K562 (cell line): ENCODE measurements around the gene TUBA1B. TPM values are rescaled to one million over a fixed set of nuclear protein-coding genes. Genes with fewer than 3 reads are reported as not detected.

ENCODE experiments used
- ATF3 ChIP-seq, 2 experiments: fragments of 450-650 bp in 1 of 2; sonication (generic) in 1 of 2; formaldehyde crosslinking in 1 of 2; IDR thresholded peaks in 1 of 2; conservative IDR thresholded peaks in 1 of 2; 2 replicates each; pipeline versions ENCODE4 v1.6.1 to v1.8.1; 2016 to 2023; ENCODE audit warnings: mild to moderate bottlenecking in 2 of 2, moderate library complexity in 2 of 2, inconsistent platforms in 1 of 2, missing genetic modification reagents in 1 of 2
- BMI1 ChIP-seq: fragments of 150-350 bp; IDR thresholded peaks from 2 replicates; pipeline ENCODE4 v1.6.1; 2014; ENCODE audit warnings: low read length
- ELF4 ChIP-seq: fragments of 450-650 bp; formaldehyde crosslinking; IDR thresholded peaks from 2 replicates; pipeline ENCODE4 v1.4.0; 2022; ENCODE audit warnings: missing genetic modification characterization
- HDAC3 ChIP-seq: fragments of 450-650 bp; IDR thresholded peaks from 2 replicates; pipeline ENCODE4 v1.6.1; 2018; ENCODE audit warnings: borderline replicate concordance, mild to moderate bottlenecking, moderate library complexity; ENCODE audit not compliant: partially characterized antibody
- HES1 ChIP-seq: fragments of 450-650 bp; IDR thresholded peaks from 2 replicates; pipeline ENCODE4 v1.6.1; 2016; ENCODE audit warnings: low read depth, mild to moderate bottlenecking, moderate library complexity
- HNRNPL ChIP-seq: fragments of 200-400 bp; formaldehyde crosslinking; IDR thresholded peaks from 2 replicates; pipeline ENCODE4 v1.6.1; 2017; ENCODE audit warnings: low read depth, mild to moderate bottlenecking, low read length
- KAT2B ChIP-seq: IDR thresholded peaks from one replicate; pipeline ENCODE4 v1.6.1; 2012; ENCODE audit warnings: low read depth, mild to moderate bottlenecking, control low read depth, inconsistent platforms, low read length, moderate library complexity
- MXD1 ChIP-seq: fragments of 250-450 bp; sonication (Bioruptor Pico); IDR thresholded peaks from 2 replicates; pipeline ENCODE4 v1.8.0; 2021; ENCODE audit warnings: borderline replicate concordance, mild to moderate bottlenecking, moderate library complexity; ENCODE audit not compliant: poor library complexity, severe bottlenecking
- NCOA1 ChIP-seq: fragments of 450-650 bp; IDR thresholded peaks from 2 replicates; pipeline ENCODE4 v1.6.1; 2016; ENCODE audit warnings: low read depth
- NR2C1 ChIP-seq, 2 experiments: fragments of 450-650 bp; IDR thresholded peaks; 2 replicates each; pipeline ENCODE4 v1.6.1; 2017; ENCODE audit warnings: mild to moderate bottlenecking in 2 of 2, antibody characterized with exemption in 1 of 2, inconsistent platforms in 1 of 2, missing compliant biosample characterization in 1 of 2, missing genetic modification characterization in 1 of 2
- PCBP1 ChIP-seq: fragments of 200-400 bp; formaldehyde crosslinking; IDR thresholded peaks from 2 replicates; pipeline ENCODE4 v1.6.1; 2018; ENCODE audit warnings: mild to moderate bottlenecking, low read depth, low read length; ENCODE audit not compliant: poor library complexity, severe bottlenecking
- PTRF ChIP-seq: fragments of 450-650 bp; IDR thresholded peaks from 2 replicates; pipeline ENCODE4 v1.6.1; 2016; ENCODE audit warnings: mild to moderate bottlenecking, missing genetic modification characterization, missing compliant biosample characterization
- RBM25 ChIP-seq: fragments of 200-400 bp; formaldehyde crosslinking; IDR thresholded peaks from 2 replicates; pipeline ENCODE4 v1.6.1; 2018; ENCODE audit warnings: low read length, low read depth, moderate library complexity; ENCODE audit not compliant: severe bottlenecking
- RFX5 ChIP-seq: IDR thresholded peaks from 2 replicates; pipeline ENCODE4 v1.6.1; 2011; ENCODE audit warnings: low read depth, mild to moderate bottlenecking, improper control_type of control experiment, low read length
- SMAD2 ChIP-seq: fragments of 150-350 bp; IDR thresholded peaks from 2 replicates; pipeline ENCODE4 v1.6.1; 2014; ENCODE audit warnings: low read depth, mild to moderate bottlenecking, low read length
- TBP ChIP-seq: optimal IDR thresholded peaks from 2 replicates; pipeline ENCODE3; 2011; ENCODE audit warnings: low read depth, low read length, improper control_type of control experiment
- TFAM ChIP-seq: fragments of 250-450 bp; sonication (Bioruptor Pico); conservative IDR thresholded peaks from 2 replicates; pipeline ENCODE4 v1.5.0; 2021; ENCODE audit warnings: mild to moderate bottlenecking, moderate library complexity
- XRCC5 ChIP-seq: fragments of 200-400 bp; formaldehyde crosslinking; IDR thresholded peaks from 2 replicates; pipeline ENCODE4 v1.6.1; 2017; ENCODE audit warnings: low read depth, mild to moderate bottlenecking, low read length
- ZBTB12 ChIP-seq: fragments of 250-450 bp; sonication (Bioruptor Pico); IDR thresholded peaks from 2 replicates; pipeline ENCODE4 v1.4.0; 2020
- ZNF280B ChIP-seq: fragments of 250-450 bp; sonication (Bioruptor Pico); IDR thresholded peaks from 2 replicates; pipeline ENCODE4 v1.5.1; 2021; ENCODE audit warnings: mild to moderate bottlenecking
- polyA plus RNA-seq, 8 experiments: library from polyadenylated mRNA; depleted of rRNA in 4 of 8; stranded (reverse) in 5 of 8; unstranded in 3 of 8; fragments of >200 nt; fragmentation: Nextera tagmentation in 2 of 8; fragmentation: Illumina TruSeq in 1 of 8; extraction: Ambion mirVana in 2 of 8; extraction: Trizol in 1 of 8; gene quantifications; 2 replicates each; pipeline versions ENCODE4 v1.2.1 to v1.2.3, GENCODE V29; 2011 to 2014; ENCODE audit warnings: inconsistent platforms in 1 of 8, missing spikeins in 1 of 8
- total RNA-seq, 7 experiments: library from RNA; depleted of rRNA in 6 of 7; stranded (reverse); fragments of >200 nt in 6 of 7; fragmentation: Illumina TruSeq in 2 of 7; extraction: Trizol in 2 of 7; gene quantifications; 2 replicates each; pipeline versions ENCODE4 v1.2.1 to v1.2.3, GENCODE V29; 2011 to 2021; ENCODE audit warnings: low replicate concordance in 1 of 7

The TUBA1B gene
- total and polyA plus RNA-seq, 9 of the 15 experiments (the other 6 are each of a cell fraction or from before 2014, with no cell fraction given): 2,189 to 4,624 (median 2,628) TPM

GRCh38 chr12:49092086-49092815 is 38.9 kb downstream of the TUBA1B start (continued):
- peak; percentile 76 for TF ChIP-seq HES1
- no peak for TF ChIP-seq BMI1
- peak; percentile 92 for TF ChIP-seq NR2C1 (IDR thresholded peaks at IDR 0.05)
- TF ChIP-seq NR2C1 (tag; IDR thresholded peaks at IDR 0.05): peak; percentile 93
- TF ChIP-seq KAT2B: peak; percentile 60
- no peak; the same call in 1 of the 2 replicates for TF ChIP-seq PTRF
- TF ChIP-seq SMAD2: no peak
- no peak for TF ChIP-seq TFAM
- no peak; the same call in 1 of the 2 replicates for TF ChIP-seq ELF4 (CRISPR knock-in tag)
- TF ChIP-seq HNRNPL: no peak
- TF ChIP-seq PCBP1: no peak
- TF ChIP-seq MXD1 (CRISPR knock-in tag): no peak
- TF ChIP-seq ATF3 (IDR thresholded peaks at IDR 0.05): no peak; the same call in 1 of the 2 replicates
- TF ChIP-seq ATF3 (CRISPR knock-in tag; conservative IDR thresholded peaks at IDR 0.05): peak; percentile 65
- TF ChIP-seq HDAC3: peak; percentile 86
- no peak for TF ChIP-seq ZNF280B (CRISPR knock-in tag)
- TF ChIP-seq RBM25: no peak
- TF ChIP-seq XRCC5: peak; percentile 95
- peak; percentile 67 for TF ChIP-seq TBP
- no peak for TF ChIP-seq RFX5
- TF ChIP-seq ZBTB12: no peak
- peak; percentile 85 for TF ChIP-seq NCOA1
